ENCODE data around the gene DUS1L. TPM values are rescaled to one million over a fixed set of nuclear protein-coding genes. Genes with fewer than 3 reads are reported as not detected.

DUS1L gene
- total and polyA plus RNA-seq, 12 donors: 34.1 to 191 (median 44.1) TPM

GRCh38 chr17:82108961-82109475, 43.4 kb upstream of the DUS1L start:
- Histone ChIP-seq H3K4me3 (no peak overlapping the region), H3K27ac (no peak overlapping the region), H3K9me3 (no peaks in the 10 kb centered on the region), H3K27me3 (no peaks in the 10 kb centered on the region), H3K4me1 (peaks cover 8 to 27% (median 21%) of the 10 kb centered on the region in 9 donors), H3K36me3 (peaks cover 0 to 24% (median 0%) of the 10 kb centered on the region in 9 donors)
- ATAC-seq (no peak), DNase-seq (no peak)
- 89 to 92% methylated on average over 14 of the region's 14 CpGs for WGBS, 2 donors
- no peak for TF ChIP-seq CTCF (IDR thresholded peaks at IDR 0.05)
- intact Hi-C loops (cut with DNase I): loop anchor here in 1 of 10 donors (10.0 kb wide), 1 partner anchor 64 kb away; no protein-coding TSS in a partner anchor

- Histone ChIP-seq H3K4me1 (peaks cover 8 to 32% (median 26%) of the 10 kb centered on the region in 9 donors), H3K27ac (no peak overlapping the region), H3K36me3 (peaks cover 0 to 20% (median 0%) of the 10 kb centered on the region in 9 donors), H3K9me3 (no peaks in the 10 kb centered on the region), H3K4me3 (no peak overlapping the region), H3K27me3 (no peaks in the 10 kb centered on the region)
- no peak for ATAC-seq
- WGBS, 2 donors: 73 to 82% methylated on average over 19 of the region's 19 CpGs
- no peak for TF ChIP-seq CTCF (IDR thresholded peaks at IDR 0.05)
- intact Hi-C loops (cut with DNase I): loop anchor here in 1 of 10 donors (10.0 kb wide), 1 partner anchor 64 kb away; no protein-coding TSS in a partner anchor
- no peak for DNase-seq
Observed at GRCh38 chr17:82108496-82108945, 42.9 kb upstream of the DUS1L start.

- H3K27me3 ChIP-seq: no peaks in the 10 kb centered on the region
- ATAC-seq (no peak), DNase-seq (no peak)
- H3K4me3 ChIP-seq: no peak overlapping the region
- peaks cover 8 to 35% (median 28%) of the 10 kb centered on the region in 9 donors for H3K4me1 ChIP-seq
- TF ChIP-seq CTCF (IDR thresholded peaks at IDR 0.05): no peak
- no peaks in the 10 kb centered on the region for H3K9me3 ChIP-seq
- peaks cover 0 to 15% (median 0%) of the 10 kb centered on the region in 9 donors for H3K36me3 ChIP-seq
- intact Hi-C loops (cut with DNase I): loop anchor here in 1 of 10 donors (10.0 kb wide), 1 partner anchor 63 kb away; no protein-coding TSS in a partner anchor
- H3K27ac ChIP-seq: no peak overlapping the region
- WGBS, 2 donors: 80 to 83% methylated on average over 14 of the region's 14 CpGs
Observed at GRCh38 chr17:82108038-82108437, 42.4 kb upstream of the DUS1L start.

GRCh38 chr17:82107341-82107860, 41.8 kb upstream of the DUS1L start:
- Histone ChIP-seq H3K9me3 (no peaks in the 10 kb centered on the region), H3K4me3 (no peak overlapping the region), H3K36me3 (peaks cover 0 to 9% (median 0%) of the 10 kb centered on the region in 9 donors), H3K27me3 (no peaks in the 10 kb centered on the region), H3K27ac (peak overlapping the region in 1 of 10 donors; percentile 91), H3K4me1 (peaks cover 8 to 35% (median 28%) of the 10 kb centered on the region in 9 donors)
- TF ChIP-seq CTCF (IDR thresholded peaks at IDR 0.05): peak in 6 of 9 donors; percentile 5 to 20 (median 9)
- no peak for ATAC-seq
- WGBS, 2 donors: 89 to 92% methylated on average over 24 of the region's 24 CpGs
- DNase-seq: no peak
- intact Hi-C loops (cut with DNase I): loop anchor here in 1 of 10 donors (10.0 kb wide), 1 partner anchor 63 kb away; no protein-coding TSS in a partner anchor
